SIG-M5 treated with dmso at 0.1 percent for 504 hours (cell line): ENCODE measurements around the gene IGIP.
A peak's percentile ranks its signal among the peaks of the same experiment; 100 is the strongest.

Source experiments
- DNase-seq: peaks from one replicate; lab custom pipeline; 2025; ENCODE audit not compliant: unreplicated experiment; lab: John Stamatoyannopoulos, UW

Gene IGIP

GRCh38 chr5:140111011-140111858 lies 14.5 kb upstream of the IGIP start:
- peak; percentile 62 for DNase-seq

GRCh38 chr5:140111859-140112551 lies 13.7 kb upstream of the IGIP start:
- DNase-seq = peak; percentile 43

- no peak for DNase-seq
These were observed 13.0 kb upstream of the IGIP start for GRCh38 chr5:140112685-140113179.

GRCh38 chr5:140113180-140113698 lies 12.5 kb upstream of the IGIP start:
- no peak for DNase-seq

- DNase-seq = peak; percentile 93
These were observed 12.0 kb upstream of the IGIP start, which contains the start of gene PURA for GRCh38 chr5:140113699-140114263. Gene PURA, plus strand, starts transcription at chr5:140114109. Its CDS starts 73 bp downstream, at chr5:140114182.

- peak; percentile 67 for DNase-seq
These were observed 11.2 kb upstream of the IGIP start for GRCh38 chr5:140114341-140115185.

GRCh38 chr5:140115186-140115500 lies 10.6 kb upstream of the IGIP start:
- DNase-seq = no peak

GRCh38 chr5:140116716-140117115 lies 9.0 kb upstream of the IGIP start:
- DNase-seq = no peak

GRCh38 chr5:140117523-140117922 lies 8.2 kb upstream of the IGIP start:
- DNase-seq = no peak

GRCh38 chr5:140118302-140118936 lies 7.3 kb upstream of the IGIP start:
- peak; percentile 15 for DNase-seq

- no peak for DNase-seq
These were observed 727 bp downstream of the IGIP start for GRCh38 chr5:140126315-140127012.

GRCh38 chr5:140128376-140128775 lies 2.6 kb downstream of the IGIP start:
- no peak for DNase-seq

GRCh38 chr5:140130949-140131733 lies 5.4 kb downstream of the IGIP start:
- DNase-seq = no peak

GRCh38 chr5:140131967-140132409 lies 6.3 kb downstream of the IGIP start:
- DNase-seq = peak; percentile 87

GRCh38 chr5:140133514-140134167 lies 7.9 kb downstream of the IGIP start:
- DNase-seq = no peak

GRCh38 chr5:140134277-140134935 lies 8.7 kb downstream of the IGIP start:
- DNase-seq = no peak

GRCh38 chr5:140135127-140135526 lies 9.4 kb downstream of the IGIP start:
- DNase-seq = no peak

- DNase-seq = no peak
These were observed 10.9 kb downstream of the IGIP start for GRCh38 chr5:140136624-140137023.
